Ovary (tissue), 9 donors: ENCODE data around the gene IL1RAPL2. TPM values are rescaled to one million over a fixed set of nuclear protein-coding genes. Genes with fewer than 3 reads are reported as not detected.

Experiments
- DNase-seq, 5 donors: peaks; one replicate each; pipeline ENCODE4 v3.0.0-alpha.2; 2019 to 2020
- H3K27ac ChIP-seq, 2 donors: fragments of 200-600 bp; one replicate each; pipeline versions ENCODE4 v1.5.1 to v1.8.0; 2019 to 2022
- H3K27me3 ChIP-seq: fragments of 200-600 bp; one replicate; pipeline ENCODE4 v1.8.0; 2022
- H3K36me3 ChIP-seq: fragments of 200-600 bp; sonication (generic); one replicate; pipeline ENCODE4 v1.5.1; 2019
- H3K4me1 ChIP-seq: one replicate; pipeline ENCODE4 v1.8.1; 2013; ENCODE audit warnings: mild to moderate bottlenecking, moderate library complexity; ENCODE audit not compliant: insufficient read depth
- H3K4me3 ChIP-seq: fragments of 200-600 bp; sonication (generic); one replicate; pipeline ENCODE4 v1.5.1; 2017
- H3K9me3 ChIP-seq, 2 donors: fragments of 200-600 bp in 1 of 2; sonication (generic) in 1 of 2; one replicate each; pipeline versions ENCODE4 v1.5.1 to v1.8.1; 2013 to 2019; ENCODE audit warnings: mild to moderate bottlenecking in 1 of 2, moderate library complexity in 1 of 2
- EP300 ChIP-seq: sonication (generic); formaldehyde crosslinking; IDR thresholded peaks from one replicate; pipeline ENCODE4 v1.6.1; 2017; ENCODE audit warnings: antibody characterized with exemption
- POLR2A ChIP-seq: fragments of 450-650 bp; IDR thresholded peaks from one replicate; pipeline ENCODE4 v1.6.1; 2017; ENCODE audit warnings: antibody characterized with exemption, mild to moderate bottlenecking, moderate library complexity
- WGBS, 3 donors: extraction: QIAGEN DNeasy Blood & Tissue Kit in 1 of 3; methylation state at CpG; one replicate each; pipeline versions ENCODE4 v1.1.5 to v1.1.7; 2013 to 2017; 5-methylcytosine and 5-hydroxymethylcytosine counted together
- intact Hi-C, 4 donors: fragments of 100-400 bp; cut with DNase I; formaldehyde crosslinking; loops; one replicate each; pipeline versions ENCODE4 v1.11.0 to v1.15.1; 2022 to 2023
- polyA plus RNA-seq, 2 donors: library from polyadenylated mRNA; stranded (reverse); fragments of 200-250 nt in 1 of 2; fragments of 350-450 nt in 1 of 2; fragmentation: Illumina TruSeq in 1 of 2; extraction: RNeasy Lipid Tissue Mini Kit (QIAGEN cat#74804) in 1 of 2; gene quantifications; one replicate each; pipeline ENCODE4 v1.2.3, GENCODE V29; 2013 to 2014
- total RNA-seq, 7 donors: library from RNA; depleted of rRNA in 2 of 7; stranded (reverse); fragments of >200 nt in 2 of 7; fragmentation: NEBNext Ultra II Directional in 3 of 7; extraction: Animal tissue kit (Norgen Biotek cat#: 25700) in 3 of 7; gene quantifications; one replicate each; pipeline versions ENCODE4 v1.1.0 to v1.2.4, GENCODE V29; 2016 to 2023
- TF ChIP-seq, protein P1 (sequence below), 3 donors: fragments of 450-650 bp in 2 of 3; fragments of 200-600 bp in 1 of 3; IDR thresholded peaks; one replicate each; pipeline versions ENCODE4 v1.5.1 to v1.8.0; 2016 to 2022; ENCODE audit warnings: antibody characterized with exemption in 3 of 3, mild to moderate bottlenecking in 1 of 3
- donor health status: DM: no; HTN: no; CAD: no; lungs with moderate emphysema.
- donor health status: DM: no; HTN: no; CAD: no.
- donor health status: Bipolar disorder and iron deficiency.
- donor health status: DM: yes; HTN: yes; CAD: no.
- donor health status: DM: no; HTN: no; CAD: no.
- donor health status: DM: yes; HTN: yes; CAD: no.

The IL1RAPL2 gene
- total and polyA plus RNA-seq, 9 donors: 0.08 to 1.1 (median 0.32) TPM; not detected in 3

DNA sequence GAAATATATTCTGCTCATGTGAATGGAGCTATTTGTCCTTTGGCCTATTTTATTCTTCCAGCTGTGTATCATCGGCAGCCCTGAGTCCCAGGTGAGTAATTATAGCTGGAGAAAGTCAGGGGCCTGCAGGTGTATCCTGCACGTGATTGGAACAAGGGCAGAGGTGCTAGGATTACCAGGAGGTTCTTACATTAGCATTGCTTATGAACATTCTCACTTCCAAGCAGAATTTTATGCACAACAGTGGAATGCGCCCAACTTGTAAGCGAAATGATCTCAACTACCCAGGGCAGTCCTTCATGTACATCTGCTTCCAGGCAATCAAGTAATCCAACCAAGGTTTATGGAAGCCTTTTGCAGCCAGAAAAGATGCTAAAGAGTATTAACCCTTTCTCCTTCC is 1187.4 kb downstream of the IL1RAPL2 start:
- no peak for TF ChIP-seq POLR2A
- TF ChIP-seq, protein P1, sequence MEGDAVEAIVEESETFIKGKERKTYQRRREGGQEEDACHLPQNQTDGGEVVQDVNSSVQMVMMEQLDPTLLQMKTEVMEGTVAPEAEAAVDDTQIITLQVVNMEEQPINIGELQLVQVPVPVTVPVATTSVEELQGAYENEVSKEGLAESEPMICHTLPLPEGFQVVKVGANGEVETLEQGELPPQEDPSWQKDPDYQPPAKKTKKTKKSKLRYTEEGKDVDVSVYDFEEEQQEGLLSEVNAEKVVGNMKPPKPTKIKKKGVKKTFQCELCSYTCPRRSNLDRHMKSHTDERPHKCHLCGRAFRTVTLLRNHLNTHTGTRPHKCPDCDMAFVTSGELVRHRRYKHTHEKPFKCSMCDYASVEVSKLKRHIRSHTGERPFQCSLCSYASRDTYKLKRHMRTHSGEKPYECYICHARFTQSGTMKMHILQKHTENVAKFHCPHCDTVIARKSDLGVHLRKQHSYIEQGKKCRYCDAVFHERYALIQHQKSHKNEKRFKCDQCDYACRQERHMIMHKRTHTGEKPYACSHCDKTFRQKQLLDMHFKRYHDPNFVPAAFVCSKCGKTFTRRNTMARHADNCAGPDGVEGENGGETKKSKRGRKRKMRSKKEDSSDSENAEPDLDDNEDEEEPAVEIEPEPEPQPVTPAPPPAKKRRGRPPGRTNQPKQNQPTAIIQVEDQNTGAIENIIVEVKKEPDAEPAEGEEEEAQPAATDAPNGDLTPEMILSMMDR (IDR thresholded peaks at IDR 0.05): no peak
- no peak for TF ChIP-seq EP300
- intact Hi-C loops: no loop called here
- DNase-seq: no peak
- H3K4me3 ChIP-seq: no peak overlapping the region
- 73 to 80% (median 73%) methylated on average over 4 of the region's 4 CpGs for WGBS, 3 donors
- no peak overlapping the region for H3K27ac ChIP-seq
- no peaks in the 10 kb centered on the region for H3K27me3 ChIP-seq
- H3K36me3 ChIP-seq: no peaks in the 10 kb centered on the region
- no peaks in the 10 kb centered on the region for H3K4me1 ChIP-seq
- no peaks in the 10 kb centered on the region for H3K9me3 ChIP-seq

- no peak overlapping the region for H3K4me3 ChIP-seq
- intact Hi-C loops: no loop called here
- 56 to 74% (median 62%) methylated on average over 2 of the region's 2 CpGs for WGBS, 3 donors
- no peaks in the 10 kb centered on the region for H3K9me3 ChIP-seq
- no peaks in the 10 kb centered on the region for H3K27me3 ChIP-seq
- TF ChIP-seq EP300 (no peak), POLR2A (no peak)
- TF ChIP-seq, protein P1 (IDR thresholded peaks at IDR 0.05): no peak
- no peak overlapping the region for H3K27ac ChIP-seq
- H3K4me1 ChIP-seq: no peaks in the 10 kb centered on the region
- no peak for DNase-seq
- no peaks in the 10 kb centered on the region for H3K36me3 ChIP-seq
These were observed 1188.4 kb downstream of the IL1RAPL2 start for GRCh38 chrX:105754286-105754964.

DNA sequence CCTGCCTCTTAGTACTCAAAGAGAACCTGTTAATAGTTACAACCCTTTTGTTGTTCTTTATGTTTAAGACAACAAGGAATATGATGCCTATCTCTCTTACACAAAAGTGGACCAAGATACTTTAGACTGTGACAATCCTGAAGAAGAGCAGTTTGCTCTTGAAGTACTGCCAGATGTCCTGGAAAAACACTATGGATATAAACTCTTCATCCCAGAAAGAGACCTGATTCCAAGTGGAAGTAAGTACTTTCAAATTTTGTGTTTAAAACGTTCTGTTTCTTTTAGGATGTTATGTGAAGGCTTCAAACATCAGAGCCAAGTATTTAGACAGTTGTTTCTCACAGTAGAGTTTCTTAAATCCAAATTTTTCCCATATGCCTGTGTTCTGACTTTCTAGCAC is 1189.1 kb downstream of the IL1RAPL2 start:
- H3K4me1 ChIP-seq: no peaks in the 10 kb centered on the region
- H3K9me3 ChIP-seq: no peaks in the 10 kb centered on the region
- no peak for DNase-seq
- no peak overlapping the region for H3K27ac ChIP-seq
- TF ChIP-seq POLR2A (no peak), EP300 (no peak)
- TF ChIP-seq, protein P1 (IDR thresholded peaks at IDR 0.05): no peak
- H3K27me3 ChIP-seq: no peaks in the 10 kb centered on the region
- no peak overlapping the region for H3K4me3 ChIP-seq
- H3K36me3 ChIP-seq: no peaks in the 10 kb centered on the region
- 6 to 15% (median 9%) methylated on average over 1 of the region's 1 CpG for WGBS, 3 donors
- intact Hi-C loops: no loop called here

GRCh38 chrX:105758754-105759153 is 1192.8 kb downstream of the IL1RAPL2 start:
- TF ChIP-seq EP300: no peak
- TF ChIP-seq POLR2A: no peak
- TF ChIP-seq, protein P1 (IDR thresholded peaks at IDR 0.05): no peak
- Histone ChIP-seq H3K4me3 (no peak overlapping the region), H3K9me3 (no peaks in the 10 kb centered on the region), H3K4me1 (no peaks in the 10 kb centered on the region), H3K27ac (no peak overlapping the region), H3K27me3 (no peaks in the 10 kb centered on the region), H3K36me3 (no peaks in the 10 kb centered on the region)
- intact Hi-C loops: no loop called here
- WGBS, 3 donors: 25 to 46% (median 43%) methylated on average over 1 of the region's 1 CpG
- no peak for DNase-seq
